ENCODE results near the gene YY1. TPM values are rescaled to one million over a fixed set of nuclear protein-coding genes. Genes with fewer than 3 reads are reported as not detected.

Gene YY1
- total RNA-seq (2021; fragmentation: NEBNext Ultra II Directional; extraction: Animal tissue kit (Norgen Biotek cat#: 25700)) (106 and 119 TPM in 2 replicates), polyA plus RNA-seq (2011; rRNA removed) (26.4 and 27.0 TPM in 2 replicates), polyA minus RNA-seq (2011; rRNA and poly(A)+ RNA removed) (36.6 and 40.1 TPM in 2 replicates)
- polyA plus RNA-seq (2011; cell fraction: cytosol; rRNA removed): 40.1 TPM
- polyA plus RNA-seq (2011; cell fraction: nucleus; rRNA removed): 32.3 TPM
- polyA plus RNA-seq (2012, experiment 1 of 2): 46.8 to 85.4 TPM (median 55.0 TPM) in 4 replicates
- 12.3 TPM for polyA plus RNA-seq (2012, experiment 2 of 2)
- 140 TPM for polyA plus RNA-seq (2013, experiment 1 of 2)
- 143 TPM for polyA plus RNA-seq (2013, experiment 2 of 2)
- 36.2 TPM for polyA minus RNA-seq (2011; cell fraction: cytosol; rRNA and poly(A)+ RNA removed)
- 40.7 TPM for polyA minus RNA-seq (2011; cell fraction: nucleus; rRNA and poly(A)+ RNA removed)
- long read RNA-seq, experiment 1, full-length matches to known transcripts: 76 of 127 reads
- long read RNA-seq, experiment 1, partial matches to known transcripts: 9 of 127 reads
- long read RNA-seq, experiment 1, other reads (novel, unspliced or antisense): 42 of 127 reads
- long read RNA-seq, experiment 2, partial matches to known transcripts: 2 of 5 reads
- long read RNA-seq, experiment 2, other reads (novel, unspliced or antisense): 1 of 5 reads

GRCh38 chr14:100238419-100239210 lies at the start of gene YY1:
Gene YY1 (plus strand): TSS chr14:100239144. CDS start chr14:100239245, 101 bp downstream.
- H3K27ac ChIP-seq (ENCODE audit: low read depth, low read length): peak within 1 kb of the TSS; percentile 91
- H3K9ac ChIP-seq (replicated peaks in 1 of 4; ENCODE audit: extremely low read depth in 1 of 4, low read depth in 3 of 4, low read length in 3 of 4): peak within 1 kb of the TSS; percentile 92 to 98 (median 96)
- H3K4ac ChIP-seq (replicated peaks; ENCODE audit: insufficient read length, low read depth, low read length): peak within 1 kb of the TSS; percentile 78
- no peak within 1 kb of the TSS for H2BK15ac ChIP-seq (ENCODE audit: low read length)
- H4K20me1 ChIP-seq (replicated peaks in 1 of 2; ENCODE audit: control insufficient read depth in 1 of 2, insufficient read depth in 2 of 2, low read length in 2 of 2): peaks cover 22 to 32% of the 10 kb centered on the region in 2 experiments
- no peaks in the 10 kb centered on the region; the same call in 1 of the 2 replicates for H3K23me2 ChIP-seq (ENCODE audit: low read depth, low read length)
- ChIA-PET CTCF (ENCODE audit: partially characterized antibody) (interaction anchor here (2.6 kb wide), 1 partner anchor 15 kb away, joined by 10 read pairs; no protein-coding TSS in a partner anchor), POLR2A (ENCODE audit: partially characterized antibody) (interaction anchor here (0.7 to 7.4 kb wide), 5 partner anchors 10 to 40 kb away, joined by 3 to 90 read pairs (median 7); no protein-coding TSS in a partner anchor)
- peak within 1 kb of the TSS; percentile 95 for H2BK5ac ChIP-seq (ENCODE audit: low read depth, low read length)
- no peak within 1 kb of the TSS for H3K23ac ChIP-seq (ENCODE audit: insufficient read length)
- H3K14ac ChIP-seq (ENCODE audit: insufficient read length): no peak within 1 kb of the TSS
- no peak for FAIRE-seq
- no peak within 1 kb of the TSS for H2AFZ ChIP-seq (ENCODE audit: low read length)
- DNase-seq (ENCODE audit: low read depth in 1 of 2, low spot score in 2 of 2): peak; percentile 92 to 98
- H3K9me3 ChIP-seq (ENCODE audit: insufficient read depth in 2 of 2, low read depth in 1 of 2, low read length in 1 of 2): no peaks in the 10 kb centered on the region
- peaks cover 3% of the 10 kb centered on the region; the same call in 1 of the 2 replicates for H3K79me1 ChIP-seq (ENCODE audit: low read depth, low read length)
- H3K36me3 ChIP-seq (ENCODE audit: control insufficient read depth in 2 of 4, insufficient read depth in 4 of 4, low read length in 3 of 4): peaks cover 0 to 5% (median 2%) of the 10 kb centered on the region in 4 experiments; a peak in 3 of 8 replicates
- peaks cover 67 to 84% of the 10 kb centered on the region in 2 experiments for H3K79me2 ChIP-seq (ENCODE audit: control insufficient read depth in 1 of 2, insufficient read depth in 2 of 2, low read length in 2 of 2)
- peak within 1 kb of the TSS; percentile 97 for H4K5ac ChIP-seq (ENCODE audit: insufficient read length, low read depth, low read length)
- no peak within 1 kb of the TSS for H2BK20ac ChIP-seq (ENCODE audit: low read length)
- no peaks in the 10 kb centered on the region for H3K27me3 ChIP-seq (replicated peaks in 1 of 4; ENCODE audit: control insufficient read depth in 3 of 4, extremely low read depth in 1 of 4, insufficient read depth in 3 of 4, low read length in 3 of 4)
- 1% methylated on average over 19 of the region's 125 CpGs; no CpG with 5 or more reads in 1 of the 2 experiments for WGBS, 2 experiments (ENCODE audit: extremely low coverage in 1 of 2, insufficient coverage in 1 of 2, insufficient read length in 1 of 2, insufficient replicate concordance in 2 of 2, low coverage in 1 of 2, low lambda C conversion rate in 2 of 2, missing lambda C conversion rate in 1 of 2)
- peak within 1 kb of the TSS; percentile 93 for H4K91ac ChIP-seq (replicated peaks; ENCODE audit: insufficient read length, low read length)
- H3K18ac ChIP-seq (ENCODE audit: extremely low read depth, low read length): peak within 1 kb of the TSS; percentile 90
- H3K4me2 ChIP-seq (ENCODE audit: insufficient read depth in 1 of 2, low read depth in 2 of 2, low read length in 2 of 2): peak within 1 kb of the TSS; percentile 68 to 71
- H3K4me3 ChIP-seq (ENCODE audit: extremely low read depth in 1 of 4, insufficient read depth in 2 of 4, low read depth in 3 of 4, low read length in 4 of 4): peak within 1 kb of the TSS; percentile 87 to 100 (median 94)
- H4K8ac ChIP-seq (ENCODE audit: extremely low read depth, insufficient read depth, low read length): peak within 1 kb of the TSS; percentile 98
- H3K4me1 ChIP-seq (replicated peaks in 1 of 4; ENCODE audit: control insufficient read depth in 3 of 4, insufficient read depth in 4 of 4, low read length in 3 of 4): peaks cover 2 to 14% (median 5%) of the 10 kb centered on the region in 4 experiments; a peak in 3 of 7 replicates
- H2AK5ac ChIP-seq (ENCODE audit: low read depth, low read length): peak within 1 kb of the TSS; percentile 94
- peak within 1 kb of the TSS; percentile 80; the same call in 1 of the 2 replicates for H2BK12ac ChIP-seq (ENCODE audit: low read depth, low read length)
- H3K56ac ChIP-seq (replicated peaks; ENCODE audit: insufficient read length, low read depth, low read length): peak within 1 kb of the TSS; percentile 93
- H2BK120ac ChIP-seq (replicated peaks; ENCODE audit: low read depth, low read length): no peak within 1 kb of the TSS
- TF ChIP-seq SP1 (IDR thresholded peaks at IDR 0.05; ENCODE audit: low read depth, low read length) (peak; percentile 35; the same call in 1 of the 2 replicates), KDM4A (IDR thresholded peaks at IDR 0.05; ENCODE audit: low read depth, low read length, severe bottlenecking) (peak; percentile 1), BRCA1 (IDR thresholded peaks at IDR 0.05; ENCODE audit: low read depth, low read length) (peak; percentile 85), POLR2AphosphoS5 (IDR thresholded peaks at IDR 0.05; ENCODE audit: low read depth, low read length) (peak; percentile 4; the same call in 1 of the 2 replicates), FOSL1 (IDR thresholded peaks at IDR 0.05; ENCODE audit: insufficient read depth, low read depth, low read length) (no peak), TEAD4 (IDR thresholded peaks at IDR 0.05; ENCODE audit: low read depth, low read length) (0 out of 2 replicates have a peak, but pooled peaks have one; percentile 6), TBP (IDR thresholded peaks at IDR 0.05; ENCODE audit: low read depth, low read length) (peak; percentile 24; the same call in 1 of the 2 replicates)
- TF ChIP-seq, protein P1, sequence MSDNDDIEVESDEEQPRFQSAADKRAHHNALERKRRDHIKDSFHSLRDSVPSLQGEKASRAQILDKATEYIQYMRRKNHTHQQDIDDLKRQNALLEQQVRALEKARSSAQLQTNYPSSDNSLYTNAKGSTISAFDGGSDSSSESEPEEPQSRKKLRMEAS (IDR thresholded peaks at IDR 0.05): peak; percentile 9; the same call in 1 of the 2 replicates
